IMR-90 (cell line): ENCODE data around the gene NANS. TPM values are rescaled to one million over a fixed set of nuclear protein-coding genes. Genes with fewer than 3 reads are reported as not detected.
A peak's percentile ranks its signal among the peaks of the same experiment; 100 is the strongest.

ENCODE experiments used
- ATAC-seq: fragments of 200-7000 bp; cut with Tn5 transposase; 2 replicates; pipeline ENCODE4 v1.9.1; 2020; ENCODE audit warnings: low read depth, mild to moderate bottlenecking, moderate library complexity
- BruUV-seq: library from RNA; stranded (reverse); fragments of 400-500 nt; replicated peaks from 2 replicates; lab custom pipeline; 2021; lab: Mats Ljungman, UMichigan
- CTCF ChIA-PET: fragments of 300-600 bp; formaldehyde crosslinking; extraction: SDS; loops from one replicate; lab custom pipeline; 2021; ENCODE audit warnings: antibody characterized with exemption; lab: Yijun Ruan, JAX
- POLR2A ChIA-PET: fragments of 300-600 bp; sonication (Branson Sonifier 250); formaldehyde crosslinking; loops from one replicate; lab custom pipeline; 2022; ENCODE audit warnings: antibody characterized with exemption; ENCODE audit not compliant: unreplicated experiment; lab: Charles Lee
- DNase-seq: peaks from one replicate; pipeline ENCODE4 v3.0.0; 2013
- H2AFZ ChIP-seq: replicated peaks from 2 replicates; pipeline ENCODE3; 2013; ENCODE audit warnings: low read length, mild to moderate bottlenecking; ENCODE audit not compliant: poor library complexity
- H2AK5ac ChIP-seq: 2 replicates; pipeline ENCODE4 v1.6.1; 2013; ENCODE audit warnings: low read depth, low read length, inconsistent platforms
- H2AK9ac ChIP-seq: replicated peaks from 2 replicates; pipeline ENCODE3; 2013; ENCODE audit warnings: mild to moderate bottlenecking, low read depth, low read length, moderate library complexity; ENCODE audit not compliant: poor library complexity
- H2BK120ac ChIP-seq: 2 replicates; pipeline ENCODE4 v1.6.1; 2013; ENCODE audit warnings: low read depth, low read length, inconsistent platforms
- H2BK15ac ChIP-seq: 3 replicates; pipeline ENCODE4 v1.6.1; 2013; ENCODE audit warnings: low read depth, low read length, inconsistent platforms
- H2BK20ac ChIP-seq: 2 replicates; pipeline ENCODE4 v1.6.1; 2013; ENCODE audit warnings: low read depth, mild to moderate bottlenecking, inconsistent platforms, low read length, moderate library complexity
- H2BK5ac ChIP-seq: 2 replicates; pipeline ENCODE4 v1.6.1; 2013; ENCODE audit warnings: mild to moderate bottlenecking, low read depth, low read length, inconsistent platforms; ENCODE audit not compliant: poor library complexity, severe bottlenecking
- H3K14ac ChIP-seq: replicated peaks from 2 replicates; pipeline ENCODE4 v1.6.1; 2013; ENCODE audit warnings: low read depth, low read length, inconsistent platforms
- H3K18ac ChIP-seq: 2 replicates; pipeline ENCODE4 v1.6.1; 2013; ENCODE audit warnings: low read depth, low read length, control low read depth
- H3K23ac ChIP-seq: 2 replicates; pipeline ENCODE4 v1.6.1; 2013; ENCODE audit warnings: low read depth, low read length, inconsistent platforms
- H3K27ac ChIP-seq: 2 replicates; pipeline ENCODE4 v1.5.1; 2013; ENCODE audit warnings: mild to moderate bottlenecking, control low read depth, low read length; ENCODE audit not compliant: insufficient read depth
- H3K27me3 ChIP-seq: 2 replicates; pipeline ENCODE4 v1.6.1; 2013; ENCODE audit warnings: low read length; ENCODE audit not compliant: control insufficient read depth, insufficient read depth
- H3K36me3 ChIP-seq: 2 replicates; pipeline ENCODE4 v1.6.1; 2013; ENCODE audit warnings: low read length, mixed read lengths; ENCODE audit not compliant: control insufficient read depth, insufficient read depth
- H3K4ac ChIP-seq: 2 replicates; pipeline ENCODE4 v1.6.1; 2013; ENCODE audit warnings: low read depth, low read length, inconsistent platforms
- H3K4me1 ChIP-seq: 2 replicates; pipeline ENCODE4 v1.6.1; 2013; ENCODE audit warnings: low read length, mixed read lengths; ENCODE audit not compliant: control insufficient read depth, insufficient read depth
- H3K4me2 ChIP-seq: 2 replicates; pipeline ENCODE4 v1.6.1; 2013; ENCODE audit warnings: low read depth, mild to moderate bottlenecking, control low read depth, low read length, moderate library complexity
- H3K4me3 ChIP-seq: 2 replicates; pipeline ENCODE4 v1.5.1; 2013; ENCODE audit warnings: low read depth, mild to moderate bottlenecking, control low read depth, low read length, moderate library complexity; ENCODE audit not compliant: insufficient read depth
- H3K56ac ChIP-seq: 2 replicates; pipeline ENCODE4 v1.6.1; 2013; ENCODE audit warnings: low read length, inconsistent platforms; ENCODE audit not compliant: insufficient read depth; ENCODE audit errors: extremely low read depth
- H3K79me1 ChIP-seq, 2 experiments: 2 replicates each; pipeline ENCODE4 v1.6.1; 2013; ENCODE audit warnings: low read length in 2 of 2, inconsistent platforms in 1 of 2, low read depth in 1 of 2
- H3K9ac ChIP-seq: 2 replicates; pipeline ENCODE4 v1.6.1; 2013; ENCODE audit warnings: low read depth, low read length, control low read depth
- H3K9me1 ChIP-seq: 2 replicates; pipeline ENCODE4 v1.6.1; 2013; ENCODE audit warnings: low read length, inconsistent platforms; ENCODE audit not compliant: insufficient read depth
- H3K9me3 ChIP-seq: 2 replicates; pipeline ENCODE4 v1.6.1; 2013; ENCODE audit warnings: low read length; ENCODE audit not compliant: control insufficient read depth, insufficient read depth
- H4K20me1 ChIP-seq: 2 replicates; pipeline ENCODE4 v1.6.1; 2013; ENCODE audit warnings: low read length, inconsistent platforms; ENCODE audit not compliant: insufficient read depth
- H4K5ac ChIP-seq: 2 replicates; pipeline ENCODE4 v1.6.1; 2013; ENCODE audit warnings: mild to moderate bottlenecking, low read depth, low read length, control low read depth
- H4K8ac ChIP-seq, 2 experiments: 2 replicates each; pipeline ENCODE4 v1.6.1; 2013; ENCODE audit warnings: low read depth in 2 of 2, low read length in 2 of 2, control low read depth in 1 of 2, inconsistent platforms in 1 of 2
- H4K91ac ChIP-seq: 2 replicates; pipeline ENCODE4 v1.6.1; 2013; ENCODE audit warnings: low read depth, low read length, inconsistent platforms; ENCODE audit not compliant: insufficient read depth
- BHLHE40 ChIP-seq: fragments of 150-350 bp; IDR thresholded peaks from 2 replicates; pipeline ENCODE4 v1.6.1; 2016; ENCODE audit warnings: mild to moderate bottlenecking, low read depth, low read length
- CEBPB ChIP-seq: IDR thresholded peaks from 2 replicates; pipeline ENCODE4 v1.6.1; 2012; ENCODE audit warnings: low read depth, low read length, improper control_type of control experiment
- CHD1 ChIP-seq: IDR thresholded peaks from 2 replicates; pipeline ENCODE4 v1.6.1; 2012; ENCODE audit warnings: low read depth, low read length, improper control_type of control experiment
- MAZ ChIP-seq: IDR thresholded peaks from 2 replicates; pipeline ENCODE4 v1.6.1; 2012; ENCODE audit warnings: low read depth, mild to moderate bottlenecking, low read length, improper control_type of control experiment, moderate library complexity, borderline replicate concordance
- MXI1 ChIP-seq: IDR thresholded peaks from 2 replicates; pipeline ENCODE4 v1.6.1; 2012; ENCODE audit warnings: low read depth, mild to moderate bottlenecking, low read length, moderate library complexity, borderline replicate concordance
- NFE2L2 ChIP-seq: fragments of 150-350 bp; IDR thresholded peaks from 2 replicates; pipeline ENCODE4 v1.6.1; 2016; ENCODE audit warnings: low read depth, mild to moderate bottlenecking, low read length
- POLR2A ChIP-seq: IDR thresholded peaks from 2 replicates; pipeline ENCODE4 v1.6.1; 2012; ENCODE audit warnings: mild to moderate bottlenecking, low read depth, low read length
- RCOR1 ChIP-seq: IDR thresholded peaks from 2 replicates; pipeline ENCODE4 v1.6.1; 2012; ENCODE audit warnings: mild to moderate bottlenecking, low read length, improper control_type of control experiment; ENCODE audit not compliant: insufficient replicate concordance
- SMC3 ChIP-seq: fragments of 150-350 bp; IDR thresholded peaks from 2 replicates; pipeline ENCODE4 v1.6.1; 2016; ENCODE audit warnings: low read depth, mild to moderate bottlenecking, antibody characterized with exemption, low read length, moderate library complexity
- WGBS, 2 experiments: methylation state at CpG; one replicate each; pipeline versions ENCODE4 v1.1.5 to v1.1.7; 2013; ENCODE audit warnings: missing lambda C conversion rate in 2 of 2; ENCODE audit not compliant: insufficient read length in 1 of 2; ENCODE audit errors: extremely low coverage in 2 of 2; 5-methylcytosine and 5-hydroxymethylcytosine counted together
- dilution Hi-C: fragments of 300-500 bp; cut with HindIII; formaldehyde crosslinking; loops from one replicate; pipeline ENCODE4 v1.14.3; 2018; ENCODE audit warnings: low sequenced_read_pairs; ENCODE audit not compliant: unreplicated experiment
- in situ Hi-C: fragments of 300-500 bp; cut with MboI; formaldehyde crosslinking; loops from 3 replicates; pipeline ENCODE4 v1.14.3; 2019; ENCODE audit warnings: low sequenced_read_pairs, inconsistent platforms, mixed read lengths
- intact Hi-C: fragments of 100-400 bp; cut with micrococcal nuclease; formaldehyde crosslinking; loops from 2 replicates; pipeline ENCODE4 v1.10.0; 2022
- polyA plus RNA-seq, 3 experiments: library from polyadenylated mRNA; depleted of rRNA; stranded (reverse); fragments of >200 nt; gene quantifications; 2 replicates each; pipeline ENCODE4 v1.2.3, GENCODE V29; 2012; ENCODE audit warnings: low replicate concordance in 1 of 3
- total RNA-seq: library from RNA; depleted of rRNA; stranded (reverse); fragments of >200 nt; gene quantifications from 2 replicates; pipeline ENCODE4 v1.2.3, GENCODE V29; 2012
- TF ChIP-seq, protein P1 (sequence below): fragments of 150-350 bp; IDR thresholded peaks from 2 replicates; pipeline ENCODE4 v1.6.1; 2017; ENCODE audit warnings: mild to moderate bottlenecking, antibody characterized with exemption, low read length, low read depth
- TF ChIP-seq, protein P2 (sequence below): conservative IDR thresholded peaks from 2 replicates; pipeline ENCODE4 v1.5.1; 2012; ENCODE audit warnings: mild to moderate bottlenecking, low read depth, low read length, improper control_type of control experiment
- TF ChIP-seq, protein P3 (sequence below): fragments of 150-350 bp; IDR thresholded peaks from 2 replicates; pipeline ENCODE4 v1.6.1; 2016; ENCODE audit warnings: low read depth, mild to moderate bottlenecking, low read length, moderate library complexity, borderline replicate concordance

NANS gene
- total and polyA plus RNA-seq, 2 of the 4 experiments (the other 2 are of a cell fraction) = 210 to 306 TPM

DNA sequence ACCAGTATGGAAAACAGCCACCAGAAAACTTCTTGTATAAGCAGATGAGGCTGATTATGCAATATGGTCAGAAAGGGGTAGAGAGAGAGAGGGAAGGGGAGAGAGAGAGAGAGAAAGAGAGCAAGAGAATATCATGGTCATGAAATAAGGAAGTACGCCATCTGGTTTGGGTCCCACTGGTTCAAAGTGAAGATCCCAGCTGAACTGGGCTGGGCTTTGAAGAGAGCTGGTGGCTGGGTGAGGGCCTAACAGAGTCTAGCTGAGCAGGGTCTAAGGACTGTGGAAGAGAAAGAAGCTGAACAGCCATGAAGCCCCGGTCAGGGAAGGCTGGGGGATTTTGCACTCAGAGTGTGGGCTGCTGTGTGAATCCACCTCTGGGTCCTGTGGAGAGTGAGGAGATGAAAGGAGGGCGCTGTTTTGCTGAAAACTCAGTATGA lies 47.9 kb downstream of the NANS start:
- no peak overlapping the region for H4K91ac ChIP-seq
- no peaks in the 10 kb centered on the region for H4K20me1 ChIP-seq
- no peak overlapping the region for H4K8ac ChIP-seq
- H3K14ac ChIP-seq = no peak overlapping the region
- 0 out of 2 replicates have a peak, but pooled peaks cover 2% of the 10 kb centered on the region for H3K9me3 ChIP-seq
- no peak overlapping the region for H3K27ac ChIP-seq
- ATAC-seq = no peak
- H4K5ac ChIP-seq = no peak overlapping the region
- intact Hi-C loops = no loop called here
- no peak overlapping the region for H3K18ac ChIP-seq
- H3K4me2 ChIP-seq = no peak overlapping the region
- no peaks in the 10 kb centered on the region for H3K27me3 ChIP-seq
- H3K4me1 ChIP-seq = no peaks in the 10 kb centered on the region
- dilution Hi-C loops = no loop called here
- no peak for DNase-seq
- no peak overlapping the region for H2BK20ac ChIP-seq
- no peaks in the 10 kb centered on the region for H3K79me1 ChIP-seq
- H3K9ac ChIP-seq = no peak overlapping the region
- CTCF ChIA-PET = no interaction called here
- no peaks in the 10 kb centered on the region for H3K36me3 ChIP-seq
- H2AK5ac ChIP-seq = no peak overlapping the region
- H2AK9ac ChIP-seq = no peak overlapping the region
- H3K4me3 ChIP-seq = no peak overlapping the region
- H3K9me1 ChIP-seq = no peaks in the 10 kb centered on the region
- H3K23ac ChIP-seq = no peak overlapping the region
- peak overlapping the region; percentile 41 for H2AFZ ChIP-seq
- H2BK15ac ChIP-seq = no peak overlapping the region
- no TSS peak for BruUV-seq
- H2BK120ac ChIP-seq = no peak overlapping the region
- H3K56ac ChIP-seq = no peak overlapping the region
- WGBS, 2 experiments = 100% methylated on average over 1 of the region's 3 CpGs; no CpG with 5 or more reads in 1 of the 2 experiments
- no peak overlapping the region for H2BK5ac ChIP-seq
- TF ChIP-seq MAZ = no peak
- TF ChIP-seq, protein P1, sequence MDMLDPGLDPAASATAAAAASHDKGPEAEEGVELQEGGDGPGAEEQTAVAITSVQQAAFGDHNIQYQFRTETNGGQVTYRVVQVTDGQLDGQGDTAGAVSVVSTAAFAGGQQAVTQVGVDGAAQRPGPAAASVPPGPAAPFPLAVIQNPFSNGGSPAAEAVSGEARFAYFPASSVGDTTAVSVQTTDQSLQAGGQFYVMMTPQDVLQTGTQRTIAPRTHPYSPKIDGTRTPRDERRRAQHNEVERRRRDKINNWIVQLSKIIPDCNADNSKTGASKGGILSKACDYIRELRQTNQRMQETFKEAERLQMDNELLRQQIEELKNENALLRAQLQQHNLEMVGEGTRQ = no peak
- TF ChIP-seq, protein P2, sequence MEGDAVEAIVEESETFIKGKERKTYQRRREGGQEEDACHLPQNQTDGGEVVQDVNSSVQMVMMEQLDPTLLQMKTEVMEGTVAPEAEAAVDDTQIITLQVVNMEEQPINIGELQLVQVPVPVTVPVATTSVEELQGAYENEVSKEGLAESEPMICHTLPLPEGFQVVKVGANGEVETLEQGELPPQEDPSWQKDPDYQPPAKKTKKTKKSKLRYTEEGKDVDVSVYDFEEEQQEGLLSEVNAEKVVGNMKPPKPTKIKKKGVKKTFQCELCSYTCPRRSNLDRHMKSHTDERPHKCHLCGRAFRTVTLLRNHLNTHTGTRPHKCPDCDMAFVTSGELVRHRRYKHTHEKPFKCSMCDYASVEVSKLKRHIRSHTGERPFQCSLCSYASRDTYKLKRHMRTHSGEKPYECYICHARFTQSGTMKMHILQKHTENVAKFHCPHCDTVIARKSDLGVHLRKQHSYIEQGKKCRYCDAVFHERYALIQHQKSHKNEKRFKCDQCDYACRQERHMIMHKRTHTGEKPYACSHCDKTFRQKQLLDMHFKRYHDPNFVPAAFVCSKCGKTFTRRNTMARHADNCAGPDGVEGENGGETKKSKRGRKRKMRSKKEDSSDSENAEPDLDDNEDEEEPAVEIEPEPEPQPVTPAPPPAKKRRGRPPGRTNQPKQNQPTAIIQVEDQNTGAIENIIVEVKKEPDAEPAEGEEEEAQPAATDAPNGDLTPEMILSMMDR = no peak
- TF ChIP-seq CHD1 = no peak
- TF ChIP-seq NFE2L2 = no peak
- no peak for TF ChIP-seq POLR2A
- TF ChIP-seq, protein P3, sequence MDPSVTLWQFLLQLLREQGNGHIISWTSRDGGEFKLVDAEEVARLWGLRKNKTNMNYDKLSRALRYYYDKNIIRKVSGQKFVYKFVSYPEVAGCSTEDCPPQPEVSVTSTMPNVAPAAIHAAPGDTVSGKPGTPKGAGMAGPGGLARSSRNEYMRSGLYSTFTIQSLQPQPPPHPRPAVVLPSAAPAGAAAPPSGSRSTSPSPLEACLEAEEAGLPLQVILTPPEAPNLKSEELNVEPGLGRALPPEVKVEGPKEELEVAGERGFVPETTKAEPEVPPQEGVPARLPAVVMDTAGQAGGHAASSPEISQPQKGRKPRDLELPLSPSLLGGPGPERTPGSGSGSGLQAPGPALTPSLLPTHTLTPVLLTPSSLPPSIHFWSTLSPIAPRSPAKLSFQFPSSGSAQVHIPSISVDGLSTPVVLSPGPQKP = no peak
- no peak for TF ChIP-seq MXI1
- TF ChIP-seq BHLHE40 = no peak
- no peak for TF ChIP-seq RCOR1
- no peak for TF ChIP-seq SMC3
- TF ChIP-seq CEBPB = no peak
- in situ Hi-C loops = no loop called here
- POLR2A ChIA-PET = no interaction called here
- no peak overlapping the region for H3K4ac ChIP-seq
